GM12878 (cell line): ENCODE data around the gene SGF29. TPM values are rescaled to one million over a fixed set of nuclear protein-coding genes. Genes with fewer than 3 reads are reported as not detected.

Experiments used
- ATAC-seq: fragments of 200-7000 bp; cut with Tn5 transposase; 3 replicates; pipeline ENCODE4 v1.9.1; 2020; ENCODE audit warnings: mild to moderate bottlenecking, moderate library complexity
- BruUV-seq: library from RNA; stranded (reverse); fragments of 400-500 nt; replicated peaks from 2 replicates; lab custom pipeline; 2021; lab: Mats Ljungman, UMichigan
- CTCF ChIA-PET: fragments of 300-600 bp; sonication (Branson Sonifier 250); formaldehyde crosslinking; extraction: SDS; loops from one replicate; lab custom pipeline; 2021; ENCODE audit warnings: inconsistent platforms; lab: Yijun Ruan, JAX
- POLR2A ChIA-PET: fragments of 350-600 bp; formaldehyde crosslinking; extraction: SDS; loops from one replicate; lab custom pipeline; 2021; ENCODE audit warnings: inconsistent platforms; lab: Charles Lee
- RAD21 ChIA-PET: fragments of 300-600 bp; sonication (Branson Sonifier 250); formaldehyde crosslinking; loops from one replicate; lab custom pipeline; 2023; ENCODE audit warnings: antibody characterized with exemption; ENCODE audit not compliant: unreplicated experiment; lab: Charles Lee
- SMC1A ChIA-PET: fragments of 300-600 bp; sonication (Branson Sonifier 250); formaldehyde crosslinking; loops from one replicate; lab custom pipeline; 2023; ENCODE audit not compliant: unreplicated experiment, uncharacterized antibody; lab: Charles Lee
- DNase-seq: peaks from one replicate; pipeline ENCODE4 v3.0.0-alpha.2; 2011; ENCODE audit warnings: low read depth, low spot score
- FAIRE-seq: peaks from 3 replicates; lab custom pipeline; 2011; peaks lifted over from hg19 to GRCh38; lab: Jason Lieb, UNC
- H2AFZ ChIP-seq: 2 replicates; pipeline ENCODE4 v1.6.0; 2011; ENCODE audit warnings: low read depth, low read length, control low read depth; ENCODE audit not compliant: control insufficient read depth
- H3K27ac ChIP-seq: 2 replicates; pipeline ENCODE4 v1.5.1; 2011; ENCODE audit warnings: control low read depth; ENCODE audit not compliant: control insufficient read depth, insufficient read depth
- H3K27me3 ChIP-seq, 2 experiments: replicated peaks in 1 of 2; 2 replicates each; pipeline versions ENCODE4 v1.6.0 to v1.6.1; 2011; ENCODE audit warnings: low read length in 1 of 2; ENCODE audit not compliant: control insufficient read depth in 2 of 2, insufficient read depth in 2 of 2
- H3K36me3 ChIP-seq, 2 experiments: 2 replicates each; pipeline ENCODE4 v1.5.1; 2011; ENCODE audit warnings: low read length in 1 of 2; ENCODE audit not compliant: control insufficient read depth in 2 of 2, insufficient read depth in 2 of 2
- H3K4me1 ChIP-seq: 2 replicates; pipeline ENCODE4 v1.6.1; 2011; ENCODE audit warnings: mild to moderate bottlenecking, low read length, moderate library complexity, mixed read lengths; ENCODE audit not compliant: control insufficient read depth, insufficient read depth
- H3K4me2 ChIP-seq: 2 replicates; pipeline ENCODE4 v1.6.0; 2011; ENCODE audit warnings: control low read depth; ENCODE audit not compliant: control insufficient read depth, insufficient read depth
- H3K4me3 ChIP-seq: fragments of 200-600 bp; sonication (generic); 2 replicates; pipeline ENCODE4 v1.5.1; 2016
- H3K79me2 ChIP-seq: 2 replicates; pipeline ENCODE4 v1.6.0; 2011; ENCODE audit warnings: low read length; ENCODE audit not compliant: control insufficient read depth, insufficient read depth
- H3K9ac ChIP-seq: 2 replicates; pipeline ENCODE4 v1.8.0; 2011; ENCODE audit warnings: low read length, control low read depth, mixed read lengths; ENCODE audit not compliant: control insufficient read depth, insufficient read depth
- H3K9me3 ChIP-seq: replicated peaks from 3 replicates; pipeline ENCODE4 v1.5.1; 2011; ENCODE audit warnings: mild to moderate bottlenecking, low read length; ENCODE audit not compliant: control insufficient read depth, insufficient read depth
- H4K20me1 ChIP-seq: 2 replicates; pipeline ENCODE4 v1.6.0; 2011; ENCODE audit not compliant: control insufficient read depth, insufficient read depth
- CBFB ChIP-seq: IDR thresholded peaks from 2 replicates; pipeline ENCODE4 v1.6.1; 2016; ENCODE audit warnings: antibody characterized with exemption, low read depth
- E4F1 ChIP-seq: fragments of 450-650 bp; IDR thresholded peaks from 2 replicates; pipeline ENCODE4 v1.6.1; 2018; ENCODE audit warnings: borderline replicate concordance, mild to moderate bottlenecking; ENCODE audit not compliant: partially characterized antibody
- ELK1 ChIP-seq: IDR thresholded peaks from 2 replicates; pipeline ENCODE4 v1.6.1; 2012; ENCODE audit warnings: low read depth, low read length, improper control_type of control experiment
- KAT2A ChIP-seq: conservative IDR thresholded peaks from 2 replicates; pipeline ENCODE4 v1.6.1; 2011; ENCODE audit warnings: low read depth, low read length; ENCODE audit not compliant: control insufficient read depth
- NRF1 ChIP-seq: conservative IDR thresholded peaks from 2 replicates; pipeline ENCODE4 v1.6.1; 2011; ENCODE audit warnings: mild to moderate bottlenecking, low read depth, low read length, improper control_type of control experiment
- POLR2AphosphoS5 ChIP-seq: IDR thresholded peaks from 2 replicates; pipeline ENCODE4 v1.6.1; 2011; ENCODE audit warnings: mild to moderate bottlenecking, low read length, inconsistent platforms
- RFX5 ChIP-seq: IDR thresholded peaks from 2 replicates; pipeline ENCODE4 v1.6.1; 2011; ENCODE audit warnings: low read depth, low read length, improper control_type of control experiment
- RUNX3 ChIP-seq: IDR thresholded peaks from 2 replicates; pipeline ENCODE4 v1.6.1; 2012; ENCODE audit warnings: low read length, inconsistent platforms
- SRF ChIP-seq, 2 experiments: IDR thresholded peaks; 2 replicates each; pipeline ENCODE4 v1.6.1; 2011; ENCODE audit warnings: low read depth in 2 of 2, low read length in 2 of 2, mild to moderate bottlenecking in 1 of 2, moderate library complexity in 1 of 2
- USF2 ChIP-seq: IDR thresholded peaks from 2 replicates; pipeline ENCODE4 v1.6.1; 2011; ENCODE audit warnings: low read depth, low read length, improper control_type of control experiment, borderline replicate concordance
- WGBS: methylation state at CpG from one replicate; pipeline ENCODE4 v1.1.6; 2016; ENCODE audit warnings: low lambda C conversion rate; ENCODE audit not compliant: insufficient replicate concordance, insufficient coverage; ENCODE audit errors: missing lambda C conversion rate; 5-methylcytosine and 5-hydroxymethylcytosine counted together
- in situ Hi-C: fragments of 300-500 bp; cut with MboI; formaldehyde crosslinking; loops from 9 replicates; pipeline ENCODE4 v1.14.3; 2018; ENCODE audit warnings: mixed read lengths
- intact Hi-C: fragments of 100-400 bp; cut with micrococcal nuclease; formaldehyde crosslinking; loops from one replicate; pipeline ENCODE4 v1.14.2; 2022; ENCODE audit not compliant: unreplicated experiment
- polyA plus RNA-seq, 11 experiments: library from polyadenylated mRNA; depleted of rRNA in 4 of 11; unstranded in 6 of 11; stranded (reverse) in 5 of 11; fragments of >200 nt; fragmentation: Nextera tagmentation in 4 of 11; fragmentation: Illumina TruSeq in 1 of 11; extraction: Ambion mirVana in 4 of 11; extraction: Trizol in 1 of 11; gene quantifications; 1 replicate in 1 of 11; 2 replicates in 10 of 11; pipeline versions ENCODE4 v1.2.1 to v1.2.3, GENCODE V29; 2011 to 2016; ENCODE audit warnings: inconsistent platforms in 2 of 11, missing spikeins in 2 of 11, low read depth in 1 of 11
- total RNA-seq, 4 experiments: library from RNA; depleted of rRNA in 3 of 4; stranded (reverse); fragments of >200 nt in 3 of 4; fragmentation: Illumina TruSeq in 1 of 4; extraction: Trizol in 1 of 4; gene quantifications; 2 replicates each; pipeline versions ENCODE4 v1.2.1 to v1.2.3, GENCODE V29; 2013 to 2021

Gene SGF29
- total and polyA plus RNA-seq, 10 of the 15 experiments (the other 5 are each of a cell fraction or from before 2014, with no cell fraction given) = 2.2 to 20.1 (median 12.3) TPM

GRCh38 chr16:28511801-28512789 lies 41.6 kb upstream of the SGF29 start:
- no peak overlapping the region for H3K4me2 ChIP-seq
- TF ChIP-seq POLR2AphosphoS5 = no peak
- TF ChIP-seq RUNX3 = no peak
- TF ChIP-seq SRF (IDR thresholded peaks at IDR 0.05; ENCODE audit: low read depth in 2 of 2, low read length in 2 of 2) = no peak
- TF ChIP-seq RFX5 = no peak
- no peak for TF ChIP-seq CBFB
- TF ChIP-seq KAT2A = no peak
- TF ChIP-seq E4F1 = no peak
- TF ChIP-seq USF2 = no peak
- no peak for TF ChIP-seq NRF1
- no peak for TF ChIP-seq ELK1
- H3K9me3 ChIP-seq = no peaks in the 10 kb centered on the region
- H3K27ac ChIP-seq = no peak overlapping the region
- BruUV-seq = no TSS peak
- no peaks in the 10 kb centered on the region for H3K79me2 ChIP-seq
- no peak for ATAC-seq
- no peaks in the 10 kb centered on the region for H3K27me3 ChIP-seq
- intact Hi-C loops = no loop called here
- H4K20me1 ChIP-seq = no peaks in the 10 kb centered on the region
- no peaks in the 10 kb centered on the region for H3K36me3 ChIP-seq
- no peak overlapping the region for H3K9ac ChIP-seq
- ChIA-PET CTCF (no interaction called here), SMC1A (no interaction called here), POLR2A (interaction anchor here (0.6 kb wide), 1 partner anchor 61 kb away, joined by 6 read pairs; no protein-coding TSS in a partner anchor), RAD21 (no interaction called here)
- H3K4me3 ChIP-seq = no peak overlapping the region
- no peak for DNase-seq
- H3K4me1 ChIP-seq = peaks cover 16% of the 10 kb centered on the region
- H2AFZ ChIP-seq = no peak overlapping the region
- FAIRE-seq = no peak
- WGBS = 73% methylated on average over 21 of the region's 21 CpGs
- in situ Hi-C loops = no loop called here
